ENCODE measurements around the gene HADHA.
"Not testable (repeated sequence)": the region's sequence is repeated elsewhere in the genome, so short reads cannot be mapped to it uniquely, and the experiment has no call there.

The HADHA gene

GRCh38 chr2:26269571-26270158 is 25.2 kb upstream of the HADHA start:
- DNase-seq (ENCODE audit: low read depth): no peak
- H3K4me3 ChIP-seq (ENCODE audit: low read depth, low read length): no peak overlapping the region
- no peak for TF ChIP-seq CTCF (IDR thresholded peaks at IDR 0.05; ENCODE audit: control insufficient read depth, extremely low read depth, insufficient read depth)

- DNase-seq (ENCODE audit: low read depth); H3K4me3 ChIP-seq (ENCODE audit: low read depth, low read length): not testable (repeated sequence)
These were observed 24.4 kb upstream of the HADHA start for GRCh38 chr2:26268670-26269385.

- no peak overlapping the region for H3K4me3 ChIP-seq (ENCODE audit: low read depth, low read length)
- no peak for TF ChIP-seq CTCF (IDR thresholded peaks at IDR 0.05; ENCODE audit: control insufficient read depth, extremely low read depth, insufficient read depth)
- DNase-seq (ENCODE audit: low read depth): no peak
These were observed 23.8 kb upstream of the HADHA start for GRCh38 chr2:26268213-26268612.

- H3K4me3 ChIP-seq (ENCODE audit: low read depth, low read length); DNase-seq (ENCODE audit: low read depth): not testable (repeated sequence)
These were observed 14.4 kb upstream of the HADHA start for GRCh38 chr2:26258836-26259235.

- peak; percentile 85 for DNase-seq (ENCODE audit: low read depth)
- TF ChIP-seq CTCF (IDR thresholded peaks at IDR 0.05; ENCODE audit: control insufficient read depth, extremely low read depth, insufficient read depth): no peak
- peak overlapping the region; percentile 35 for H3K4me3 ChIP-seq (ENCODE audit: low read depth, low read length)
These were observed 11.4 kb upstream of the HADHA start for GRCh38 chr2:26255759-26256384.

GRCh38 chr2:26251893-26252292 is 7.5 kb upstream of the HADHA start:
- H3K4me3 ChIP-seq (ENCODE audit: low read depth, low read length): no peak overlapping the region
- DNase-seq (ENCODE audit: low read depth): no peak
- TF ChIP-seq CTCF (IDR thresholded peaks at IDR 0.05; ENCODE audit: control insufficient read depth, extremely low read depth, insufficient read depth): no peak

GRCh38 chr2:26249625-26250024 is 5.2 kb upstream of the HADHA start:
- no peak for TF ChIP-seq CTCF (IDR thresholded peaks at IDR 0.05; ENCODE audit: control insufficient read depth, extremely low read depth, insufficient read depth)
- H3K4me3 ChIP-seq (ENCODE audit: low read depth, low read length): no peak overlapping the region
- no peak for DNase-seq (ENCODE audit: low read depth)

GRCh38 chr2:26246818-26247217 is 2.4 kb upstream of the HADHA start:
- DNase-seq (ENCODE audit: low read depth): no peak
- no peak for TF ChIP-seq CTCF (IDR thresholded peaks at IDR 0.05; ENCODE audit: control insufficient read depth, extremely low read depth, insufficient read depth)
- peak overlapping the region; percentile 98 for H3K4me3 ChIP-seq (ENCODE audit: low read depth, low read length)

Data from LNCaP clone FGC (cell line).